DMS79 (cell line): Measurements from ENCODE around the gene STON2.

ENCODE experiments used
- DNase-seq: peaks from one replicate; lab custom pipeline; 2025; lab: John Stamatoyannopoulos, UW

STON2 gene

GRCh38 chr14:81416981-81417380, 16.9 kb upstream of the STON2 start:
- no peak for DNase-seq

- no peak for DNase-seq
Measured at GRCh38 chr14:81416194-81416952, 16.2 kb upstream of the STON2 start.

- DNase-seq, result no peak
Measured at GRCh38 chr14:81415781-81416180, 15.7 kb upstream of the STON2 start.

DNA sequence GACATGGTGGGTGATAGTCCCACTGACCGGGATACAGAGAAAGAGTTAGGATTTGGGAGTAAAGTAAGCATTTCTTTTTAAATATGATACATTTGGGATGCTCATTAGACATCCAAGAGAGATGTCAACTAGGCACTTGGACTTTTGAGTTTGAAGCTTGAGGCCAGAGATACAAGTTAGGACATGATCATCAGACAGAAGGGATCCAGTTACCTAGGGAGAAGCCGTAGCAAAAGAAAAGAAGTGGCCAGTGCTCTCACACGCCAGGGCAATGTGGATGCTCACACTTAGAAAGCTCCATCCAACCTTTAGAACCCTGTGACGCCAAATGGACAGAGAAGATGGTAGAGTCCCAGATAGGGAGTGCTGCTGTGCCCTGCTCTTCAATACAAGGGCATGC, 14.0 kb upstream of the STON2 start:
- DNase-seq, result no peak

DNA sequence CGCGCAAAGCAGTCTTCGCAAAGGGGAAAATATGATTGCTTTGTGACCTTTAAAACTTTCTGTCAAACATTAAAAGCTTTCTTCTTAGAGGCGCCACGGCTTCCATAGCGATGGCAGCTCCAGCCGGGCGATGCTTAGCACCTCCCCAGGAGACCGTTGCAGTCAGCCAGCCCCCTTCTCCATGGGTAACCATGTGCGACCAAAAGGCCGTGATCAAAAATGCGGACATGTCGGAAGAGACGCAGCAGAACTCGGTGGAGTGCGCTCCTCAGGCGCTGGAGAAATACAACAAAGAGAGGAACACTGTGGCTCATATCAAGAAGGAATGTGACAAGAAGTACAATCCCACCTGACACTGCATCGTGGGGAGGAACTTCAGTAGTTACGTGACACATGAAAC, 12.7 kb upstream of the STON2 start:
- DNase-seq, result no peak

- no peak for DNase-seq
Measured at GRCh38 chr14:81408595-81408994, 8.5 kb upstream of the STON2 start.

- DNase-seq, result no peak
Measured at GRCh38 chr14:81406863-81407262, 6.7 kb upstream of the STON2 start.

DNA sequence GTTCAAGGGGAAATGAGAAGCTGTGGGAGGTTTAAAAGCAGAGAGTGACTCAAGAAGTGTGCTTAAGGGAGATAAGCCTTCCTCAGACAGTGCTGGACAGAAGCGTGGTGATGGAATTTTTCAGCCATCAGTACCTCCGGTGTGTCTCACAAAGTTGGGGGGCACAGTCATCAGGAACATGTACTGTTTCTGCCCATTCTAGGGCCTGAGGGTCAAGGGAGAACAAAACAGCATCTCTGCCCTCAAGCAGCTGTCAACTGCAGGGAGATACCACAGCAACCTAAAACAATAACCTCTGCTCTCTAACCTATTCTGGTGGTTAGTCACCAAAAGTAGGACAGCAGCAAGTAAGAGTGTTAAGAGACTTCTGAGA, 2.0 kb upstream of the STON2 start:
- DNase-seq, result no peak

- DNase-seq, result no peak
Measured at GRCh38 chr14:81401420-81402122, 1.4 kb upstream of the STON2 start.

DNA sequence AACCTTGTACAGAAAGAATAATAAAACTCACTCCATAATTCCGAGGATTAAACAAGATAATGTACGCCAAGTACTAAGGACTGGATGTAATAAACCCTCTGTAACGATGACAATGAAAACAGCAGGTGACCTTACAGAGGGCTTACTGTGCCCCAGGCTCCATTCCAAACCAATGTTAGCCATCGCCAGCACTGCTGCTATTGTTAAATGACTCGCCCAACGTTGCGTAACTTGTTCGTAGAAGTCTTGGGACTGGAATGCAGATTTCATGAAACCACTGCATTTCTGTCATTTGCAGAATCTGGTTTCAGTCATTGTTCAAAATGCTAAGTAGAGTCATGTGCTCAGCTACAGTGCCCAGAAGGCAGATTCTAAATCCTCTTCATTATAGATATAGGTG, 728 bp upstream of the STON2 start:
- no peak for DNase-seq

DNA sequence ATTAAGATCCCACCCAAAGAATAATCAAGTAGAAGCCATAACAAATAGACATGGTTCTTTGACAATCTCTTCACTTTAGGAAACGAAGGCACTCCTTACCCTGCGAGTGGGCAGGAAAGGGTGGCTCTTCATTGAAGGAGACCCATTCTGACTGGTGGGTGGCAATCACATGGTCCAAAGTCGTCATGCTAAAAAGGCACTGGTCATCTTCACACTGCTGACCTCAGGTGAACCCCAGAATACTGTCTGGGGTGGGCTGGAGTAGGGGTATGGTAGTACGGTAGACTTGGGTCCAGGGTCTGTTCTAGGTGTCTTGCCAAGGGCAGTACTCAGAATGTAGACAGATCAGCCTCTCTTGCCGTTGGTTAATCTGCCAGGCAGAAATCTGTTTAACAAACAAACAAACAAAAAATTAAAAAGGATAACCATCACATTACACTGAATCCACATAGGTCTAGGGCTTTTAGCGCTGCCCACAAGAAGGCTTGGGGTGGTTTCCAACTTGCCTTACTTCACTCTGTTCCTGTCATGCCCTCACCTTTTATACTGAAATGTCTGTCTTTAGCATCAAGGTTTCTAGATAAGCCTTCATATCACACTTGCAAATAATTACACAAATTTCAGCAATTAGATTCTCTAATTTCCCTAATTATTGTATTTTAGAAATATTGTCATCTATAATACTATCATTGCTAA, 1.8 kb downstream of the STON2 start:
- DNase-seq, result no peak

DNA sequence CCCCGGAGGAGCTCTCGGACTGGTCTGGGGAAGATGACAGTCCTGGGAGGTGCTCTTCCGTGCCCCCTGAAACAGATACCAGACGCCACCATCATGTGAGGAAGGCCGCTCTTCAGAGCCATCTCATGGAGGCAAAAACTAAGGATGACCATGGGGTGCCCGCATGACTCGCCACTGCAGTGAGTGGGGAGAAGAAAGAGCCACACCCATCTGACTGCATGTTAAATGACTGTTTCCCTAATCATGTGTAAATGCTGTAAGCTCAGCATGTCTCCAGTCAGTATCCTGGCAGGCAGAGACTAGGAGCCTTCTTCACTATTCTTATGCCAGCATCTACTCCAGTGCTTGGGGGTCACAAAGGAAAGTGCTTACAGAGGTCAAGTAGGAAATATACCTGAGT, 4.0 kb downstream of the STON2 start:
- no peak for DNase-seq

- no peak for DNase-seq
Measured at GRCh38 chr14:81394739-81395138, 5.4 kb downstream of the STON2 start.

DNA sequence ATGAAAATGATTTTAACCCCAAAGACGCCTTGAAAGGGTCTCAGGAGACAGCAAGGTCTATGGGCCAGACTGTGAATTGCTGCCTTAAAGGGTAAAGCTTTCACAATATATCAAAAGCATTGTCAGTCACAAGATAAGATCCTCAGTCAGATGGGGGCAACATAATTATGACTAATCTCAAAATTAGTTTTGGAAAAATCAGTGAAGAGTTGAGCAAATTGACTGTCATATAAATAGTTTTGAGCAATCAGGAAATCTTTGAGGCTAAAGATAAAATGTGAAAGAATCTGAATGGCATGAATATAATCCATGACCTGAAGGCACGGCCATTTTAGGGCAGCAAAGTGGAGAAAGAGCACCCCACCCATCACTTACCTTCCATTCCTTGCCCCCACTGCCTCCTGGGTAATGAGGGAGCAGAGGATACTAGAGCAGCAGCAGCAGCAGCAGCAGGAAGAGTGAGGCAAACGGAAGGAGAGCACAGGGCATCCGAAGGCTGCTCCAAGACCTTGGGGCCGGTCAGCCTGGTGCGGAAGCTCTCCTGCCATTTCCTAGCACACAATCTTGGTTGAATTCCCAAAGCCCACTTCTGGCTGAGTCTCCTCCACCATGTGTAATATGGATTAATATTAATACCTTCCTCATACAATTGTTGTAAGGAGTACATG, 7.0 kb downstream of the STON2 start:
- no peak for DNase-seq

- no peak for DNase-seq
Measured at GRCh38 chr14:81392052-81392451, 8.1 kb downstream of the STON2 start.

DNA sequence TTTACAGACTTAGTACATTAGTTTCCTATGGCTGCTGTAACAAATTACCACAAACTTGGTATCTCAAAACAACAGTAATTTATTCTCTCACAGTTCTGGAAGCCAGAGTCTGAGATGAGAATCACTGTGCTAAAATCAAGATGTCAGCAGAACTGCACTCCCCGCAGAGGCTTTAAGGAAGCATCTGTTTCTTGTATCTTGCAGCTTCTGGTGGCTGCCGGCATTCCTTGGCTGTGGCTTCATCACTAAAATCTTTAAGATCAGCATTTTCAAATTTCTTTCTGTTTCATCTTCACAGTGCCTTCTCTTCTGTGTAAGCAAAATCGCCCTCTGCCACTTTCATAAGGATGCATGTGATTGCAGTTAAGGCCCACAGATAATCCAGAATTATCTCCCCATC, 9.4 kb downstream of the STON2 start:
- no peak for DNase-seq

- no peak for DNase-seq
Measured at GRCh38 chr14:81388336-81388735, 11.8 kb downstream of the STON2 start.

DNA sequence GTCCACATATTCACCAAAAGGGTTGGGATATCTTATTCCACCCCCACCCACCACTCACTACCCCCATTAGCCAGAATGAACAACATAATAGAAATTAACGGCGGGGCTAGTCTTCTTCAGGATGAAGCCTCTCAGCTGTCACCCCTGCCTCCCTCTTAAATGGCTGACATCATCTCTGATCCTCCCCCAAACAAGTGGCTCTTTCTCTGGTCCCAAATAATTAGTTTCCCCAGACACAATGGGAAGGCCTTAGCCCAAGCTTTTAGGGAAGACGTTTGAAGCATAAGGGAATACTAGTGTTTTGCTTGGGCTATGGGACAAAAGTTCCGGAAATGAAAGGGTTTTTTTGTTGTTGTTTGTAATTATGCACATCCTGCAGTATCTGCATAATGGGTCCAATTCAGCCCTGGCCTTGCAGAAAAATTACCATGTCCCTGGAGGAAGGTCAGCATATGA, 13.8 kb downstream of the STON2 start:
- DNase-seq, result no peak

GRCh38 chr14:81385886-81386285, 14.2 kb downstream of the STON2 start:
- DNase-seq, result no peak

GRCh38 chr14:81385419-81385818, 14.7 kb downstream of the STON2 start:
- no peak for DNase-seq

DNA sequence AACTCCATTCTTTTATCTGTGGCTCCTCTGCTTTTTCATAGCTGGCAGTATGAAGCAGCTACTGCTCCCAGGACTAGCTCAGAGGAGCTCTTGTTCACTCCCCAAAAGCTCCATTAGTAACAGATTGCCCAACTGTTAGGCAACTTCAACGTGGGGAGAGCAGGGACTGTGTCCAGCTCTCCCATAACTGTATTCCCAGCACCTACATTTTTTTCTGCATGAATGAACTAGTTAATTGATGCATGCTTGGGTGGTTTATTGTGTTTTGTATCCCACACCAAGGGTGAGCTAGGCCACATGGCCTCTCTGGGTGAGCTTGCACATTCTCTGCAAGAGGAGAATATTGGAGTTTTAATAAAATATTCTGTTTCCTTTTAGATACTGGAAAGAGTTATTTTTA, 15.2 kb downstream of the STON2 start:
- no peak for DNase-seq

DNA sequence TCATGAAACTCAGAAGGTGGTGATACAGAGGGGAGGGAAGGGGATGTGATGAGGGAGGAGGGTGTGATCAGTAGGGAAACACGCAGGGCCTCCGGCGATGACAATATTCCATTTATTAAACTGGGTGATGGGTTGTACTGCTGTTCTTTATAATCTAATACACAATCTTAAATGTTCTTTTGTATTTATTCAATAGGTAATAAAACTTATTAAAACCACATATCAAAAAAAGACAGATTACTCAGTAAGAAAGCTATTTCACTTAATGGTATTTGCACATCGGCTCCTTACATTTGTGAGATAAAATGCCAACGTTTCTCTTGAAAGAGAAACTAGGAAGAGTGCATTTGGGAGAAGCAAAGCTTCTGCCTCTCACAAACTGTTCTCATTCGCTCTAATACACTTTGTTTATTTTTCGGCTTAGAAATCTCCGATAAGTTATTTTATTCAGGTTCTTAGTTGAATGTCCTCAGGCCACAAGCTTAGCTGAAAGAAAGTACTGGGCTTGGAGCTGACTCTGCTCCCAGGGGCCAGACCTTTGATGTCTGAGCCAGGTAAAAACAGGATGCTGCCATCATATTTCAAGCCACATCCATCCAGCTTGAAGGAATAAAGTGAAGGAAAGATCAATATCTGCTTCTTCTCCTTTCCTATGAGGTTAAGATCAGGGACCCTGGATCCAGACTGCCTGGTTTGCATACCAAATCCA, 17.5 kb downstream of the STON2 start:
- no peak for DNase-seq
